Renal cortex interstitium (tissue), 11 donors: Measurements from ENCODE around the gene CELSR2. TPM values are rescaled to one million over a fixed set of nuclear protein-coding genes. Genes with fewer than 3 reads are reported as not detected.

ENCODE experiments used
- DNase-seq, 11 donors: peaks; one replicate each; pipeline ENCODE4 v3.0.0-alpha.2; 2013; ENCODE audit warnings: low read depth in 9 of 11, low spot score in 4 of 11; ENCODE audit errors: extremely low read depth in 1 of 11
- polyA plus RNA-seq, 3 donors: library from polyadenylated mRNA; unstranded; fragments of 120-200 nt; gene quantifications; one replicate each; pipeline ENCODE4 v1.2.1, GENCODE V29; 2013; ENCODE audit not compliant: insufficient read length in 3 of 3

CELSR2 gene
- polyA plus RNA-seq, 3 donors = 25.6 to 39.5 (median 34.9) TPM

DNA sequence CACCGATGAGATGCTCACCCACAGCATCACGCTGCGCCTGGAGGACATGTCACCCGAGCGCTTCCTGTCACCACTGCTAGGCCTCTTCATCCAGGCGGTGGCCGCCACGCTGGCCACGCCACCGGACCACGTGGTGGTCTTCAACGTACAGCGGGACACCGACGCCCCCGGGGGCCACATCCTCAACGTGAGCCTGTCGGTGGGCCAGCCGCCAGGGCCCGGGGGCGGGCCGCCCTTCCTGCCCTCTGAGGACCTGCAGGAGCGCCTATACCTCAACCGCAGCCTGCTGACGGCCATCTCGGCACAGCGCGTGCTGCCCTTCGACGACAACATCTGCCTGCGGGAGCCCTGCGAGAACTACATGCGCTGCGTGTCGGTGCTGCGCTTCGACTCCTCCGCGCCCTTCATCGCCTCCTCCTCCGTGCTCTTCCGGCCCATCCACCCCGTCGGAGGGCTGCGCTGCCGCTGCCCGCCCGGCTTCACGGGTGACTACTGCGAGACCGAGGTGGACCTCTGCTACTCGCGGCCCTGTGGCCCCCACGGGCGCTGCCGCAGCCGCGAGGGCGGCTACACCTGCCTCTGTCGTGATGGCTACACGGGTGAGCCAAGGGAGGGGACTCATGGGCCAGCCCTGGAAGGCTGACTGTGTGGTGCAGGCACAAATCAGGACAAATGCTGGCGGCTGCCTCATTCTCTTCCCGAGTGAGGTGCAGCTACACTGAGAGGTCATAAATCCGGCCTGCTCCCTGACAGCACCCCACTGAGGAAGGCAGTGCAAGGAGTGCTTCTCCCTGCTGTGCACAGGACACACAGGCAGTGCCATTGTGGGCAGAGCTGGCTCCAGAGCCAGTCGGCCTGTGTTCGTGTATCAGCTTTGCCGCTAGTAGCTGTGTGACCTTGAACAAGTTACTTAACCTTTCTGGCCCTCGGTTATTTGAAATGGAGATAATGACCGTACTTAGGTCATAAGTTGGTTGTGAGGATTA is 9.4 kb downstream of the CELSR2 start:
- no peak for DNase-seq

DNA sequence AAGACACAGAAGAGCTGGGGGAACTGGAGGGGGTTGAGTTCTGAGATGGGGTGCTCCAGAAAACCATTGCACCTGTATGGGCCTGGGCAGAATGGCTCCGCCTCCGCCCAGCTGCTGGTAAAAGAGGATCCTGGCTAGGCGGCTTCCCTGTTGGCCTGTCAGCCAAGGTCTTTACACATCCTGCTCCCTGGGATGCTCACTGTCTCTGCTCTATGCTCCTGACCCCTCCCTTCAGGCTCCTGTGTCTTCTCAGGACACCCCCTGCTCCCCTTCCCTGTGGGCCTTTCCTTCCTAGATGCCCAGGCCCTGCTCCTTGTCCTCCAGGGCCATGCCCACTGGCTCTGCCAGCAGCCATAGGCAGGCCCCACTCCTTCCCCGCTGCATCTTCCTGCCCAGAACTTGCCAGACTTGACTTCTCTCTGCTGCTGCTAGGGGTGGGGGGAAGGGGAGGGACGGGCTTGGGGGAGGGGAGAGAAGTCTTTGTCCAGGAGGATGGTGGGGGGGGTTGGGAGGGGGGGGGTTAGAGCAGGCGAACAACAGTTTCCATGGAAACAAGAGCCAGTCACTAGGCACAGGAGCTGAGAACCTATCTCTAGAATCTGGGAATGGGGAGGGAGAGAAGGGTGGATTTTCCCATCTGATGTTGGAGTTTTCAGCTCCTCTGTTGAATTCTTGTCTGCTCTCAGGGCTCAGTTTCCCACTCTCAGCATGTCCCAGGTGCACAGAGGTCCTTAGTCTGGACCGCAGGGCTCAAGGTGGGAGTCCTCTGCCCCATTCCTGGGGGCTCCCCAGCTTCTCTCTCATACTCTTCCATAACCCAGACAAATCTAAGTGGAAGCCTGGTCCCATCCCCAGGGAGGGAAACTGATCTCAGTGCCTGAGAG is 10.6 kb downstream of the CELSR2 start:
- DNase-seq = no peak

DNA sequence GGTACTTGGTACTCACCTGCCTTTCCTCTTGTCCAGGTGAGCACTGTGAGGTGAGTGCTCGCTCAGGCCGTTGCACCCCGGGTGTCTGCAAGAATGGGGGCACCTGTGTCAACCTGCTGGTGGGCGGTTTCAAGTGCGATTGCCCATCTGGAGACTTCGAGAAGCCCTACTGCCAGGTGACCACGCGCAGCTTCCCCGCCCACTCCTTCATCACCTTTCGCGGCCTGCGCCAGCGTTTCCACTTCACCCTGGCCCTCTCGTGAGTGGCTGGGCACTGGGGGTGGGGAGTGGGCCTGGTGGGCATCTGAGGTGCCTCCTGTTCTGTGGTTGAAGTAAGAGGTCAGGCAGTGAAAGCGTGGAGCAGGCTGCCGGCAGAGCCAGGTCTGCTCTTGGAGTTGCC is 11.7 kb downstream of the CELSR2 start:
- no peak for DNase-seq

DNA sequence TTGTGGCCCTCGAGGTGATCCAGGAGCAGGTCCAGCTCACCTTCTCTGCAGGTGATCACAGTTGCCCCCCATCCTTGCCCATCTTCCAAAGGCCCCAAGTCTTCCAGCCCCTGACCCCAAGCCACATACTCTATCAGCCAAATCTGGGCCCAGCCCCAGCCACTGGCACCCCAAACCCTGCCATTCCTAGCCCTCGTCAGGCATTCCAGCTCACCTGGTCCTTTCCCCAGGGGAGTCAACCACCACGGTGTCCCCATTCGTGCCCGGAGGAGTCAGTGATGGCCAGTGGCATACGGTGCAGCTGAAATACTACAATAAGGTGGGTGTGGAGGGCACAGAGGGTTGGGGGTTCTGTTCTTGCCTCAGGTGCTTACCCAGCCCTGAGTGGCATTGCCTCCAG is 12.2 kb downstream of the CELSR2 start:
- no peak for DNase-seq

DNA sequence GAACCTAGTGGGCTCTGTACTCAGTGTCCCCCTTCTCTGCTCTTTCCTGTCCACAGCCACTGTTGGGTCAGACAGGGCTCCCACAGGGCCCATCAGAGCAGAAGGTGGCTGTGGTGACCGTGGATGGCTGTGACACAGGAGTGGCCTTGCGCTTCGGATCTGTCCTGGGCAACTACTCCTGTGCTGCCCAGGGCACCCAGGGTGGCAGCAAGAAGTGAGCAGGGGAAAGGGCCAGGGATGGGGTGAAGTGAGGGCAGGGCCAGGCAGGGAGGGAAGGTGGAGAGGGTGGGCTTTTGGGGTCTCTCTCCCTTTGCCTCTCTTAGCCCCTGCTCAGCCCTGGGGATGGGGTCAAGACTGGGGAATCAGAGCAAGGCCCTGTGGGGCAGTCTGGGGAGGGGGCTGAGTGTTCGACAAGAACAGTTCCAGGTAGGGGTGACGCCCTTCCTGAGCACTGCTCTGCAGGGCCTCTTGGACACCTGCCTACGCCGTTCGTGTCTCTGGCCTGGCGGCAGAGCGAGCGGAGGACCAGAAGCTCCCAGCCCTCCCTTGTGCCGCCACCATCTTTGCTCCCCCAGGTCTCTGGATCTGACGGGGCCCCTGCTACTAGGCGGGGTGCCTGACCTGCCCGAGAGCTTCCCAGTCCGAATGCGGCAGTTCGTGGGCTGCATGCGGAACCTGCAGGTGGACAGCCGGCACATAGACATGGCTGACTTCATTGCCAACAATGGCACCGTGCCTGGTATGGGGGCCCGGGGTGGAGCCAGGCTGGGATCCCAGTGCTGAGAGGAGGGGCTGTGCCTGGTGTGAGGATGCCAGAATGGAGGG is 13.1 kb downstream of the CELSR2 start:
- DNase-seq = no peak

DNA sequence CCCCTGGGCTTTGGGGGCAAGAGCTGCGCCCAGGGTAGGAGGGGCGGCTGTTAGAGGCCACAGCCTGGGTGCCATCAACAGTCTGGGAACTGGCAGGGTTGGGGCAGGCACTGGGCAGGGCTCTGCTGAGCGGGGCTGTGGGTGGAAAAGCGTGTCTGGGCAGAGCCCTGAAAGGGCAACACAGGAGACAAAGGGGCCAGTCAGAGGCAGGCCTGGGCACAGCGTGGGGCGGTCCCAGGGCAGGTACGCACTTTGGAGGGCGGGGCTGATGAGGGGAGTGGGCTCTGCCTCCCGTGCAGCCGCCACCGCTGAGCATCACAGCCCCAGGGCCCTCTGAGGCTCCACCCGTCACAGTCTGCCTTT is 13.9 kb downstream of the CELSR2 start:
- no peak for DNase-seq

DNA sequence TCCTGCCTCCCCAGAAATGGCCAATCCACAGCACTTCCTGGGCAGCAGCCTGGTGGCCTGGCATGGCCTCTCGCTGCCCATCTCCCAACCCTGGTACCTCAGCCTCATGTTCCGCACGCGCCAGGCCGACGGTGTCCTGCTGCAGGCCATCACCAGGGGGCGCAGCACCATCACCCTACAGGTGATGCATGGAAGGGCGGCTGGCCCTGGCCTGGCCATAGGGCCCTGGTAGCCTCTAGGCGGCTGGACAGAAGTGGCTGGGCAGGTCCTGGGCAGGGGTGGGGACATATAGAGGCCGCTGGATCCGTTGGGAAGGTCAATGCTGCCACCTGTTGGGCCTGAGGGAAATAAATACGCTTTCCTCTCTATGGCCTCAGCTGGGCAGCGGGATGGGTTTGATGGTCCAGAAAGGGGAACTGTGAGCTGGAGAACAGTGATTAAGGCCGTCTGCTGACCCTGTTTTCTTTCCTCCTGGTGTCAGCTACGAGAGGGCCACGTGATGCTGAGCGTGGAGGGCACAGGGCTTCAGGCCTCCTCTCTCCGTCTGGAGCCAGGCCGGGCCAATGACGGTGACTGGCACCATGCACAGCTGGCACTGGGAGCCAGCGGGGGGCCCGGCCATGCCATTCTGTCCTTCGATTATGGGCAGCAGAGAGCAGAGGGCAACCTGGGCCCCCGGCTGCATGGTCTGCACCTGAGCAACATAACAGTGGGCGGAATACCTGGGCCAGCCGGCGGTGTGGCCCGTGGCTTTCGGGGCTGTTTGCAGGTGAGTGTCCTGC is 14.4 kb downstream of the CELSR2 start:
- DNase-seq = peak in 8 of 11 donors; percentile 61 to 81 (median 73)

DNA sequence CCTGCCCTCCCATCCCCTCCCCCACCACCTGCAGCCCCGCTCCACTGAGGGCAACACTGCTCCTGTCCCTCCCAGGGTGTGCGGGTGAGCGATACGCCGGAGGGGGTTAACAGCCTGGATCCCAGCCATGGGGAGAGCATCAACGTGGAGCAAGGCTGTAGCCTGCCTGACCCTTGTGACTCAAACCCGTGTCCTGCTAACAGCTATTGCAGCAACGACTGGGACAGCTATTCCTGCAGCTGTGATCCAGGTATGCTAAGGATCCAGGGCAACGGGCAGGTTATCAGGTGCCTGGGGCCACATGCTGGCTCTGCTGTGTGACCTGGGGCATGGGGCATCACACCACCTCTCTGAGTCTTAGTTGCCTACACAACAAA is 15.0 kb downstream of the CELSR2 start:
- no peak for DNase-seq

DNA sequence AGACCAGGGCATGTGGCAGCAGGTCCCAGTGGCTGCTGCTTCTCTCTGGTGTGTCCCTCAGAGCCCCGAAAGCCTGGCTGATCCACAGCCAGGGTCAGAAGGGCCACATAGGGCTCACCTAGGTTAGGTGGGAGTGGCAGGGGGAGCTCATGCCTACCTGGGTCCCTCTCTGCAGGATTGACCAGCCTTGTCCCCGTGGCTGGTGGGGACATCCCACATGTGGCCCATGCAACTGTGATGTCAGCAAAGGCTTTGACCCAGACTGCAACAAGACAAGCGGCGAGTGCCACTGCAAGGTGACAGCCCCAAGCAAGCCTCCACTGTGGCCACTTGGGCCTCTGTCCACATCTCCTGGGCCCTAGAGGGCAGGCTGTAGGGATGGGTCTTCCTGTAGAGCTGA is 15.7 kb downstream of the CELSR2 start:
- no peak for DNase-seq

DNA sequence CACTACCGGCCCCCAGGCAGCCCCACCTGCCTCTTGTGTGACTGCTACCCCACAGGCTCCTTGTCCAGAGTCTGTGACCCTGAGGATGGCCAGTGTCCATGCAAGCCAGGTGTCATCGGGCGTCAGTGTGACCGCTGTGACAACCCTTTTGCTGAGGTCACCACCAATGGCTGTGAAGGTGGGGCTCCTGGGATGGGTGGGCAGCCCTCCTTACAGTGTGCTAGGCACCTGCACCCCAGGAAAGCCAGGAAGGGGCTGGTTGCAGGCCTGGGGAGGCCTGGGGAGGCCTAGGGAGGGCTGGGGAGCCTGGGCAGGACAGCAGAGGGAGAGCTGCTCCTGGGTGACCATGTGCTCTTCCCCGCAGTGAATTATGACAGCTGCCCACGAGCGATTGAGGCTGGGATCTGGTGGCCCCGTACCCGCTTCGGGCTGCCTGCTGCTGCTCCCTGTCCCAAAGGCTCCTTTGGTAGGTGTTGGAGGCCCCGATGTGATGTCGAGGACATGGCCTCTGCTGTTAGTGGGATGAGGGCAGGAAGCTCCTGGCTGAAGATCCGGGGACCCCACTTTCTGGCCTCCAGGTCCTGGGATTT is 16.5 kb downstream of the CELSR2 start:
- no peak for DNase-seq

DNA sequence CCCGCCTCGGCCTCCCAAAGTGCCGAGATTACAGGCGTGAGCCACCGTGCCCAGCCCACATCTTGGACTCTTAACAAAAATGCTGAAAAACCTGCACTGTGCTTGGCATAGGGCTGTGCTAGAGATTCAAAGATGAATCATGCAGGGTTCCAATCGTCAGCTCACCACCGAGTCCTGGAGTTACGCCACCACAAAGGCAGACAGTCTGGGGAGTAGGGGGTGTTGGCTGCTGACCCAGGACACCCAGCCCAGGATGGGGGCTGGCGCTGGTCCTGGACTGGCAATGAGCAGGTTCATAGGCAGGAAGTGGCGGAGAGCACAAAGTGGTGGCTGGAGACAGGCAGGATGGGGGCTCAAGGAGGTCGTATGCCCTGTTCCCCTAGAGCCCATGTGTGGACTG is 17.6 kb downstream of the CELSR2 start:
- DNase-seq = no peak

DNA sequence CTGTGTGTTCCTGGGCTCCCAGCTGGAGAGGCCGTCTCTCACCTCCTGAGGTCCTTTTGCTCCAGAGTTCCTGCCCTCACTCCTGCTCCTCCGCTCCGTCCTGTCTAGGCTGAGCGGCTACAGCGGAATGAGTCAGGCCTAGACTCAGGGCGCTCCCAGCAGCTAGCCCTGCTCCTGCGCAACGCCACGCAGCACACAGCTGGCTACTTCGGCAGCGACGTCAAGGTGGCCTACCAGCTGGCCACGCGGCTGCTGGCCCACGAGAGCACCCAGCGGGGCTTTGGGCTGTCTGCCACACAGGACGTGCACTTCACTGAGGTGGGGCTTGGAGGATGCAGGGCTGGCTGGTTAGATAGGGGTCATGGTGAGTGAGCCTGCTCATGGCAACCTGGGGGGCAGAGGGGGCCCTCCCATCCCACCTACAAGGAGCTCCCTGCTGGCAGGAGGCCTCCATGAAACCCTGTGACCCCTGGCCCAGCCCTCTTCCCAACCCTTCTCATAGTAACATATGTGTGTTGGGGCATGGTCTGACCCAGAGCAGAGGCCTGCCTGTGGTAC is 18.5 kb downstream of the CELSR2 start:
- no peak for DNase-seq

DNA sequence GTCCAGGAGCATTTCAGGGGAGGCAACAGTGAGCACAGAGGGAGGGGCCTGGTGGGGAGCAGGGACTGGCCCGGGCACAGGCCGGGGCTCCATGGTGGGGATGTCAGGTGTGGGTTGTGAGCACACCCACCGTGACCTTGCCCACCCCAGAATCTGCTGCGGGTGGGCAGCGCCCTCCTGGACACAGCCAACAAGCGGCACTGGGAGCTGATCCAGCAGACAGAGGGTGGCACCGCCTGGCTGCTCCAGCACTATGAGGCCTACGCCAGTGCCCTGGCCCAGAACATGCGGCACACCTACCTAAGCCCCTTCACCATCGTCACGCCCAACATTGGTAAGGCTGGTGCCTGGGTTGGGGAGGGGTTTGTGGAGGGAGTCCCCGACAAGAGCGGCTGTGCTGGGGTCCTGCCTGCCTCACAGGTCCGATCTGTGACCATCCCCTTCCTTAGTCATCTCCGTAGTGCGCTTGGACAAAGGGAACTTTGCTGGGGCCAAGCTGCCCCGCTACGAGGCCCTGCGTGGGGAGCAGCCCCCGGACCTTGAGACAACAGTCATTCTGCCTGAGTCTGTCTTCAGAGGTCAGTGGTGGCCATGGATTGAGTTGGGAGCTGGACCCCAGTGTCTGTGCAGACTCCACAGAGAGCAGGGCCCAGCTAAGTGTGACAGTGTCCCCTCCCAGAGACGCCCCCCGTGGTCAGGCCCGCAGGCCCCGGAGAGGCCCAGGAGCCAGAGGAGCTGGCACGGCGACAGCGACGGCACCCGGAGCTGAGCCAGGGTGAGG is 19.3 kb downstream of the CELSR2 start:
- no peak for DNase-seq

DNA sequence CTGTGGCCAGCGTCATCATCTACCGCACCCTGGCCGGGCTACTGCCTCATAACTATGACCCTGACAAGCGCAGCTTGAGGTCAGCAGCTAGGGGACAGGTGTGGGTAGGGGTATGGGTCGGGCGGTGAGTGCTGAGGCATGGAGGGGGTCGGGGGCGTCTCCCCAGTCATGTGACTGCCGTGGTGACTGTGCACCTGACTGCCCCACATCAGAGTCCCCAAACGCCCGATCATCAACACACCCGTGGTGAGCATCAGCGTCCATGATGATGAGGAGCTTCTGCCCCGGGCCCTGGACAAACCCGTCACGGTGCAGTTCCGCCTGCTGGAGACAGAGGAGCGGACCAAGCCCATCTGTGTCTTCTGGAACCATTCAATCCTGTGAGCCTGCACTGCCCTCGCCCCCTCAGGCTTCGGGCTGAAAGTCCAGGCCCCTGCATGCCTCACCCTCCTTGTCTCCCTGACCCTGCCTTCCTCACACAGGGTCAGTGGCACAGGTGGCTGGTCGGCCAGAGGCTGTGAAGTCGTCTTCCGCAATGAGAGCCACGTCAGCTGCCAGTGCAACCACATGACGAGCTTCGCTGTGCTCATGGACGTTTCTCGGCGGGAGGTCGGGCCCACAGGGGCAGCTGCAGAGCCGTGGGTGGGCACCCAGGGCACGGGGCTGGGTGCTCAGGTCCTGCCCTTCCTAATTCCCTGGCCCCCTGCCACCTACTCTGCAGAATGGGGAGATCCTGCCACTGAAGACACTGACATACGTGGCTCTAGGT is 20.1 kb downstream of the CELSR2 start:
- DNase-seq = no peak

DNA sequence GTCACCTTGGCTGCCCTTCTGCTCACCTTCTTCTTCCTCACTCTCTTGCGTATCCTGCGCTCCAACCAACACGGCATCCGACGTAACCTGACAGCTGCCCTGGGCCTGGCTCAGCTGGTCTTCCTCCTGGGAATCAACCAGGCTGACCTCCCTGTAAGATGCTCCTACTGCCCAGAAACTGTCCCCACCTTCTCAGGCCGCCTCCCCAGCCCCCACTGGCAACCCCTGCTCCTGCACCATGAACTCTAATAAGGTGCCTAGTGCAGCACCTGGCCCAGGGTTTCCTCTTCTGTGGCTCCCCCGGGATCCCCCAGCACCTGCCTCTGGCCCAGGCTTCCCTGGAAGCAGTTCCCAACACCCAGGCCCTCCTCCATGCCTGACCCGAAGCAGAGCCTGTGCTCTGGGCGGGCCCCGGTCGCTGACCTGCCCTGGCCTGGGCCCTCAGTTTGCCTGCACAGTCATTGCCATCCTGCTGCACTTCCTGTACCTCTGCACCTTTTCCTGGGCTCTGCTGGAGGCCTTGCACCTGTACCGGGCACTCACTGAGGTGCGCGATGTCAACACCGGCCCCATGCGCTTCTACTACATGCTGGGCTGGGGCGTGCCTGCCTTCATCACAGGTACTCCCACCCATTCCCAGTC is 20.8 kb downstream of the CELSR2 start:
- DNase-seq = no peak
